G401.6 (cell line): ENCODE data around the gene DCPS.
"Not testable (repeated sequence)": the region's sequence is repeated elsewhere in the genome, so short reads cannot be mapped to it uniquely, and the experiment has no call there.

Experiments used
- FAIRE-seq: peaks from 2 replicates; lab custom pipeline; 2012; peaks lifted over from hg19 to GRCh38; lab: Jason Lieb, UNC

Gene DCPS

GRCh38 chr11:126345759-126346585, 42.1 kb downstream of the DCPS start:
- no peak for FAIRE-seq

GRCh38 chr11:126346586-126346940, 42.7 kb downstream of the DCPS start:
- FAIRE-seq: no peak

- FAIRE-seq: not testable (repeated sequence)
Measured at GRCh38 chr11:126346946-126347345, 43.1 kb downstream of the DCPS start.

GRCh38 chr11:126347751-126348668, 44.1 kb downstream of the DCPS start:
- FAIRE-seq: no peak

- FAIRE-seq: no peak
Measured at GRCh38 chr11:126348806-126349582, 45.1 kb downstream of the DCPS start.

GRCh38 chr11:126350836-126351235, 47.0 kb downstream of the DCPS start:
- no peak for FAIRE-seq

- FAIRE-seq: no peak
Measured at GRCh38 chr11:126352163-126352562, 48.3 kb downstream of the DCPS start.

- no peak for FAIRE-seq
Measured at GRCh38 chr11:126352934-126353801, 49.3 kb downstream of the DCPS start.

GRCh38 chr11:126354631-126355323, 50.9 kb downstream of the DCPS start:
- no peak for FAIRE-seq

GRCh38 chr11:126355324-126355925, 51.6 kb downstream of the DCPS start, which contains the start of gene ST3GAL4:
ST3GAL4 (plus strand) TSS chr11:126355686; CDS start chr11:126406156, 50,470 bp downstream.
- no peak for FAIRE-seq

- FAIRE-seq: no peak
Measured at GRCh38 chr11:126355926-126356897, 52.4 kb downstream of the DCPS start.

GRCh38 chr11:126357055-126357962, 53.4 kb downstream of the DCPS start:
- FAIRE-seq: no peak

GRCh38 chr11:126357969-126358762, 54.3 kb downstream of the DCPS start:
- FAIRE-seq: no peak

GRCh38 chr11:126358763-126359160, 54.9 kb downstream of the DCPS start:
- no peak for FAIRE-seq

GRCh38 chr11:126359431-126360048, 55.7 kb downstream of the DCPS start:
- no peak for FAIRE-seq

GRCh38 chr11:126360049-126360446, 56.2 kb downstream of the DCPS start:
- no peak for FAIRE-seq

- FAIRE-seq: no peak
Measured at GRCh38 chr11:126361400-126361799, 57.5 kb downstream of the DCPS start.
